Ovary (tissue), 3 donors: ENCODE data around the gene TLR8.

Source experiments
- EP300 ChIP-seq: sonication (generic); formaldehyde crosslinking; IDR thresholded peaks from one replicate; pipeline ENCODE4 v1.6.1; 2017; ENCODE audit warnings: antibody characterized with exemption
- POLR2A ChIP-seq: fragments of 450-650 bp; IDR thresholded peaks from one replicate; pipeline ENCODE4 v1.6.1; 2017; ENCODE audit warnings: antibody characterized with exemption, mild to moderate bottlenecking, moderate library complexity
- TF ChIP-seq, protein P1 (sequence below), 3 donors: fragments of 450-650 bp in 2 of 3; fragments of 200-600 bp in 1 of 3; IDR thresholded peaks; one replicate each; pipeline versions ENCODE4 v1.5.1 to v1.8.0; 2016 to 2022; ENCODE audit warnings: antibody characterized with exemption in 3 of 3, mild to moderate bottlenecking in 1 of 3
- donor health status: DM: no; HTN: no; CAD: no.

DNA sequence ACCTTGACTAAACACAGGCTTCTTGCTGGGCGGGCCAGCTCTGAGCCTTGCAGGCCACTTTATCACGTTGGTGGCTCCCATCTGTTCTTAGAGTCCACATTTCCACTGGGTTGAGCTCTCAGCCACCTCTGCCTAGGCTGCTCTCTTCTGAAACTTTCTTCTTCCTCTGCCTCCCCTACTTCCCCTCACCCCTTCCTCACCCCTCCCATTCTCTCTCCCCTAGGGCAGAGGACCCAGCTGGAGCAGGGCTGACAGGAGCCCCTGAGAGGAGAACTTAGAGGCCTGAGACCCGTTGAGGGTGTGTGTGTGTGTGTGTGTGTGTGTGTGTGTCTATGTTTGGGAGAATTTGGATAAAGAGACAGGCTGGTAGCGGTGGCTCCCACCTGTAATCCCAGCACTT lies 48.6 kb downstream of the TLR8 start:
- TF ChIP-seq, protein P1, sequence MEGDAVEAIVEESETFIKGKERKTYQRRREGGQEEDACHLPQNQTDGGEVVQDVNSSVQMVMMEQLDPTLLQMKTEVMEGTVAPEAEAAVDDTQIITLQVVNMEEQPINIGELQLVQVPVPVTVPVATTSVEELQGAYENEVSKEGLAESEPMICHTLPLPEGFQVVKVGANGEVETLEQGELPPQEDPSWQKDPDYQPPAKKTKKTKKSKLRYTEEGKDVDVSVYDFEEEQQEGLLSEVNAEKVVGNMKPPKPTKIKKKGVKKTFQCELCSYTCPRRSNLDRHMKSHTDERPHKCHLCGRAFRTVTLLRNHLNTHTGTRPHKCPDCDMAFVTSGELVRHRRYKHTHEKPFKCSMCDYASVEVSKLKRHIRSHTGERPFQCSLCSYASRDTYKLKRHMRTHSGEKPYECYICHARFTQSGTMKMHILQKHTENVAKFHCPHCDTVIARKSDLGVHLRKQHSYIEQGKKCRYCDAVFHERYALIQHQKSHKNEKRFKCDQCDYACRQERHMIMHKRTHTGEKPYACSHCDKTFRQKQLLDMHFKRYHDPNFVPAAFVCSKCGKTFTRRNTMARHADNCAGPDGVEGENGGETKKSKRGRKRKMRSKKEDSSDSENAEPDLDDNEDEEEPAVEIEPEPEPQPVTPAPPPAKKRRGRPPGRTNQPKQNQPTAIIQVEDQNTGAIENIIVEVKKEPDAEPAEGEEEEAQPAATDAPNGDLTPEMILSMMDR (IDR thresholded peaks at IDR 0.05), result no peak
- TF ChIP-seq POLR2A (no peak), EP300 (no peak)
